Fibroblast of peridontal ligament (primary cell): Measurements from ENCODE around the gene TYK2.

ENCODE experiments used
- DNase-seq: peaks from one replicate; pipeline ENCODE4 v3.0.0-alpha.2; 2010; ENCODE audit errors: extremely low read depth

TYK2 gene

DNA sequence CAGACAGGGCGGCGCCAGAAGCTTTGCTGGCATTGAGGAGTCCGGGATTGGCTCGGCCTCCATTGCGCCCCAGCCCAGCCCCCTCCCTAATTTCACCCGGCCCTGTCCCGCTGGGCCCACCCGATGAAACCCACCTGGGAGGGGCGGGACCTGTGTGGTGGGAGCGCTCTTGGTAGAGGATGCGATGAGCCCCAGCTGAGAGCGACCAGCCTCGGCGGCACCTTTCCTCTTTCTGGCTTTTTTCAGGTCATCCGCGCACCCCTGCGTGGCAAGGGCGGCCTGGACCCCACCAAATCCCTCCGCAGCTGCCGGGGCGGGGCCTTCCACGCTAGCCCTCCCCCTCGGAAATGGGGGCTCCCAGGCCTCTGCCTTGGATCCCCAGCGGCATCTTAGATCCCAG lies 70.9 kb downstream of the TYK2 start, which contains the start of gene ZGLP1:
ZGLP1 (minus strand) TSS at position 393 of the 400 bp plus-strand sequence.
- no peak for DNase-seq

DNA sequence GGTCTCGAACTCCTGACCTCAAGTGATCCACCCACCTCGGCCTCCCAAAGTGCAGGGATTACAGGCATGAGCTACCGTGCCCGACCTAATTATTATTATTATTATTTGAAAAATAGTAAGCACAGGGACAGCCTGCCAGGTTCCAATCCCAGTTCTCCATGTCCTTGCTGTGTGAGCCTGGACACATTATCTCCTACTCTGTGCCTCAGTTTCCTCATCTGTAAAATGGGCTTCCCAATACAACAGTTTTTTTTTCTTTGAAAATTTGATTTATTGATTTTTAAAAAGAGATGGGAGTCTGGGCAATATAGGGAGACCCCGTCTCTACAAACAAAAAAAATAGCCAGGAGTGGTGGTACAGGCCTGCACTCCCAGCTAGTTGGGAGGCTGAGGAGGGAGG lies 74.0 kb downstream of the TYK2 start:
- no peak for DNase-seq

DNA sequence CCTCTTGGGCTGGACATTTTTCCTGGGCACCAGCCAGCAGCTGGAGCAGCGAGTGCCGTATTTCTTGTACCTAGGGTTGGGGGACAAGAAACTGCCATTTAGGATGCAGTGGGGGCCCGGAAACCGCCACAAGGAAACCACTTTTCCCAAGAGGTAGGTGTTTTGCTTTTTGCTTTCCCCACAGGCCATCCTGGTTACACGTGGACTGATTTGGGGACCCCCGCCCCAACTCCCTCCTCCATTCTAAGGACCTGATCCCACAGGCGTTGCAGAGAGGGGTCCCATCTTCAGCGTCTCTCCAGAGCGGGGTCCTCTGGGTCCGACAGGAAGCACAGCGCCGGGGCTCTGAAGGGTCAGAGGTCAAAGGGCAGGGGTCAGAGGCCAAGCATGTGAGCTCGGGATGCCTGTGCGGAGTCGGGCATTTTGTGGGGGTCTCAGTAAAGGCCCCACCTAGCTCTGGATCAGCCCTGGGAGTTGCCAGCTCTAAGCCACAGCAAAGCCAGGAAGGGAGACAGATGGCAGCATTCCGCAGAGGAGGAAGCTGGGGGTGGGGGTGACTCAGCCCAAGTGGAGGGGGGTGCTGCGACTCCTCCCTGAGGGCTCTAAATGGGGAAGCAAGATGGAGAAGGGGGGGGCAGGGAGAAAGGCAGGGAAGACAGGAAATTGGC lies 75.1 kb downstream of the TYK2 start:
- no peak for DNase-seq
